NCI-H748 (cell line): ENCODE results near the gene UBXN11.
A peak's percentile ranks its signal among the peaks of the same experiment; 100 is the strongest.

ENCODE experiments used
- DNase-seq: peaks from one replicate; lab custom pipeline; 2025; ENCODE audit not compliant: unreplicated experiment; lab: John Stamatoyannopoulos, UW

The UBXN11 gene

GRCh38 chr1:26306290-26307229, at the start of gene UBXN11:
TSS of gene UBXN11 (minus strand) at chr1:26306636. CDS start at chr1:26302883, 3,753 bp downstream.
- peak; percentile 96 for DNase-seq

- DNase-seq = no peak
Measured at GRCh38 chr1:26356106-26356505, 49.7 kb upstream of the UBXN11 start.

- DNase-seq = no peak
Measured at GRCh38 chr1:26354972-26355371, 48.5 kb upstream of the UBXN11 start.

- no peak for DNase-seq
Measured at GRCh38 chr1:26353976-26354820, 47.8 kb upstream of the UBXN11 start, which contains the start of gene CRYBG2. TSS of gene CRYBG2 (minus strand) at chr1:26354130. CDS start at chr1:26346657, 7,473 bp downstream.

GRCh38 chr1:26353210-26353859, 46.9 kb upstream of the UBXN11 start:
- DNase-seq = no peak

- no peak for DNase-seq
Measured at GRCh38 chr1:26352338-26352679, 45.9 kb upstream of the UBXN11 start.

- DNase-seq = no peak
Measured at GRCh38 chr1:26351590-26352337, 45.3 kb upstream of the UBXN11 start.

GRCh38 chr1:26350701-26351589, 44.5 kb upstream of the UBXN11 start:
- DNase-seq = no peak

GRCh38 chr1:26350343-26350700, 43.9 kb upstream of the UBXN11 start:
- DNase-seq = no peak

- DNase-seq = no peak
Measured at GRCh38 chr1:26349877-26350244, 43.4 kb upstream of the UBXN11 start.

GRCh38 chr1:26349188-26349876, 42.9 kb upstream of the UBXN11 start:
- DNase-seq = no peak

- no peak for DNase-seq
Measured at GRCh38 chr1:26346274-26347033, 40.0 kb upstream of the UBXN11 start.

GRCh38 chr1:26345718-26346117, 39.3 kb upstream of the UBXN11 start:
- DNase-seq = no peak

- DNase-seq = no peak
Measured at GRCh38 chr1:26344147-26344920, 37.9 kb upstream of the UBXN11 start.

GRCh38 chr1:26340047-26340481, 33.6 kb upstream of the UBXN11 start:
- no peak for DNase-seq

GRCh38 chr1:26338670-26339069, 32.2 kb upstream of the UBXN11 start:
- DNase-seq = no peak

- DNase-seq = no peak
Measured at GRCh38 chr1:26337625-26338024, 31.2 kb upstream of the UBXN11 start.

GRCh38 chr1:26337206-26337535, 30.7 kb upstream of the UBXN11 start:
- DNase-seq = no peak
